Measurements from ENCODE around the gene SH3RF3.
A peak's percentile ranks its signal among the peaks of the same experiment; 100 is the strongest.

Gene SH3RF3

DNA sequence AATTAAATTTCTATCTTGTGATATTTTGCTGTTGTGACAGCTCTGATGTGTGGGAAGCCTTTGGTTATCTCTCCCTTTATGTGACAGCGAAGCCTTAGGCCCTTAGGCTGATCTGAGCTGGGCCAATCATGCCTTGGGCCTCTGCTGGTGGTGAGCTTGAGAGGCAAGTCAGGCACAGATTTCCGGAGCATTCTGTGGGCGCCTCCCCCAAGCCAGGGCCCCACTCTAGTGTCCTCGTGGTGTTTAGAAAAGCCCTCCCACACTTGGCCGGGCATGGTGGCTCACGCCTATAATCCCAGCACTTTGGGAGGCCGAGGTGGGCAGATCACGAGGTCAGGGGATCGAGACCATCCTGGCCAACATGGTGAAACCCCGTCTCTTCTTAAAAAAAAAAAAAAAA is 239.8 kb downstream of the SH3RF3 start:
- DNase-seq = no peak

DNA sequence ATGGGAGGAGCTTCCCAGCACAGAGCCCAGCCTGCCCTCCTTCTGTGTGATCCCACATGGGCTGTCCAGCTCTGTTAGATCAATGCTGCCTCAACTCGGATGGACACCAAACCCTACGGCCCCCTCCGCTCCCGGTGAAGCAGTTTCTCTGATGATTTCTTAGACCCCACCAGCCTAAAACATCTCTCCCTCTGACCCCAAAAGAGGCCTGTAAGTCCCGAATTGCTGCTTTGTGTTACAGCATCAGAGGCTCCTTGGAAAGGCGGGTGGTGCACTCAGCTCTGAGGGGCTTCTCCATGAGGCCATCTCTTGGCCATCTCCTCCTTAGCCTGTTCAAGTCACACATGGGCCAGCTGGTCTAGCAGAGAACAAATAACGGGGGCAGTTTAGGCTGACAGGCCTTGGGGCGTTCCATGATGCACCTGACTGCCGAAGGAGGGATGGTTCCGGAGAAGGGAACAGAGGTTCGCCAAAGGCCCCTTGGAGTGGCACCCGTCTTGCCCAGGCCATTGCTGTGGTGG is 240.7 kb downstream of the SH3RF3 start:
- no peak for DNase-seq

DNA sequence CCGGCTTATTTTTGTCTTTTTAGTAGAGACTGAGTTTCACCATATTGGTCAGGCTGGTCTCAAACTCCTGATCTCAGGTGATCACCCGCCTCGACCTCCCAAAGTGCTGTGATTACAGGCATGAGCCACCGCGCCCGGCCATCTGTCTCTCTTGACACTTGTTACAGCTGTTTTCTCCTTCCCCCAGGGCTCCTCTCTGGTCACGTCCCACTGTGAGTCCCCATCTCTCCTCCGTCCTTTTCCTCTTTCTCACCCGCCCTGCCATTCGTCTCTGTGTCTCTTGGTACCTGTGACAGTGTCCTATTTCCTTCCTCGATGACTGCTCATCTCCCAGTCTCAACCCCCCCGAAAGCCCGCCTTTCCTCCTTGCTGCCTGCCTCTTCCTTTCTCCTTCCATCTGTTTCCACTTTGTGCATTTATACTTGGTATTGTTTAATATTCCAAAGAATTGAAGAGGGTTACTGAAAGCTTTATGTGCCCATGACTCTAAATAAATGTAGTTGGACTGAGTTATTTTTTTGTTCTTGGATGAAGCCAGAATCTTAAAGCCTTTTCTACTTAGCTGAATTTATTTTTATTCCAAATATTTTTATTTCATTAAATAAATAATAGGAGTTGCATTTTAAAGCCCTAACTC is 241.5 kb downstream of the SH3RF3 start:
- no peak for DNase-seq

DNA sequence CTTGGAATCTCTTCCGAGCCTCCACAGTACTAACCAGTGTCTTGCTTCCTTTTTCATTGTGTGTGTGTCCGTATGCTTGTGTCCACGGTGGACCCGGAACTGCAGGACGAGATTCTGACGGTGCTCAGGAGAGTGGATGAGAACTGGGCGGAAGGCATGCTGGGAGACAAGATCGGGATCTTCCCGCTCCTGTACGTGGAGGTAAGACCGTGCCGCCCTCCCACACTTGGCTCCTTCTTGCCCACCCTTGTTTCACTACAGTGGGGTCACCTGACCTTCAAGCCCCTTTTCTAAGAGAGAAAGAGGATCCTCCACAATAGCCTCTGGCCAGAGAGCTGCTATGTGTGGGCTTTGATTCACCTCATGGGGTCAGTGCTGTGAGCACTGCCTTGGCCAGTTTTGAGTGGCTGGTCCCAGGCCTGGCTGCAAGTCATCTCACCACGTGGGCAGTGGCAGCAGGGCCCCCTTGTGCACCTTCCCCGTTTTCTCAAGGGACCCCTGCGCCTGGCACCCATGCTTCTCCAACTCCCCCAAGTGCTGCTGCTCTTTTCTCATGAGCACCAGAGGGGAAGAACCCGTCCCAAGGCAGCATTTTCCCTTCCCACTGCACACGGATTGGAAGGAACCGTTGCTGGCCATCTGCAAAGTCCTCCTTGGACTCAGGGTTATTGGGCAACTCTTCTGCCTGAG is 242.6 kb downstream of the SH3RF3 start:
- DNase-seq = no peak

DNA sequence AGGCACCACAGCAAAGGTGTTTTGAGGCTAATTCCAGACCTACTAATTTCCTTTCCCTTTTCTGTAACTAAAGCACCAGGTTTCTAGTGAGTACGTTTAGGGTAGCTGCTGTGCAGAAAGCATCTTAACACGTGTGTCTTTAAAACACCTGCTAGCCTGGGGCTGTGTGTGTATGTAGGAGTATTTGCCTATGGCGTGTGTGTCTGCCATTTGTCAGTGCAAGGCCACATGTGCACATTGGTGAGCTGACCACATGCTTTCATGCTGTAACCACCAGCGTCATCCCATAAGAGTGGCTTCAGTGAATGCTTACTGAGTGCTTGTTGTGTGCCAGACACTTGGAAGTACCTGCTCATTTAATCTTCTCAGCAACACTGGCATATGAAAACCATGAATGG is 243.2 kb downstream of the SH3RF3 start:
- DNase-seq = peak; percentile 18

DNA sequence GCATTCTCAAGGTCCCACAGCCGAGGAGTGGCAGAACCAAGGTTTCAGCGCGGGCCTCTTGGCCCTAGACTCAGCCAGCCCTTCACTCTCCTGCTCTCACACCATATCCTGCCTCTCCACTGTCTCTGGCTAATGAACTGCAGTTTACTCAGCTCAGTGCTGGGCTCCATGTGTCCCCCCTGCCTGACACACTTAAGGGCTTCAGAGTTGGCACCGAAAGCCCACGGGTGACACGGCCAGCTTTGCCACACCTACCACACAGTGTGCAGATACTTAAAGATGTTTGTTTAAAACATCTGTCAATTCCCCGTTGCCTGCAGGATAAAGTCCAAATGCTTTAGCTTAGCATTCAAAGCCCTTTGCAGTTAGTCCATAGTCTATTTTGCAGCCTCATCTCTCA is 243.6 kb downstream of the SH3RF3 start:
- DNase-seq = no peak

DNA sequence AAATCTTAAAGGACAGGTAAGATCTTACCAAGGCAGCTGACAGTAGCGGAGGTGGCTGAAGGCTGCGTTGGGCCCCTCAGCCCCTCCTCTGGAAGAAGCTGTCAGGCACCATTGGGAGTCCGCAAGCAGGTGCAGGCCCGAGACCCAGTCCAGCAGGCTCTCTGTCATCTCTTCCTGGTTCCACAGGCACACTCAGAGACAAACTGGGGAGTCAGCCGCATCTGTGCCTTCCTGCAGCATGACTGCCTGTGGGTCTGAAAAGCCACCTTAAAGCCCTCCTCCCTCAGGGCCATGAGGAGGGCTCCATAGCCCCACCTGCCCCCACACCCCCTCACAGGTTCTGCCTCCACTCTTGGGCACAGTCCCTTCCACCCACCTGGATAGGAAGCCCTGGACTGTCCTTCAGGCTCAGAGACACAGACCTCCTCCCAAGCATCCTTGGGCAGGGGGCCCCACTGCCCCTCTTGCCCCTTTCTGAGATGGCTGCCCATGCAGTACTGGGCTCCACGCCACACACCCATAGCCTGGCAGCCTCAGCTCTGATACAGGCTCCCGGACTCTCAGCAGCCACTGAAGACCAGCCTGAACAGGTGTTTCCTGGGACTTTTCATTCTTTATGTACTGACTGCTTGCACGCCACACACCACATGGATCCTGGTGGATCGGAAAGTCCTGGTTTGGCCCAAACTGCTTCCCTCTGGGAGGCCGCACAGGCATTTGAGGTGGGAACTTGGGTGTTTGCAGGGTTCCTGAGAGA is 245.0 kb downstream of the SH3RF3 start:
- DNase-seq = no peak

DNA sequence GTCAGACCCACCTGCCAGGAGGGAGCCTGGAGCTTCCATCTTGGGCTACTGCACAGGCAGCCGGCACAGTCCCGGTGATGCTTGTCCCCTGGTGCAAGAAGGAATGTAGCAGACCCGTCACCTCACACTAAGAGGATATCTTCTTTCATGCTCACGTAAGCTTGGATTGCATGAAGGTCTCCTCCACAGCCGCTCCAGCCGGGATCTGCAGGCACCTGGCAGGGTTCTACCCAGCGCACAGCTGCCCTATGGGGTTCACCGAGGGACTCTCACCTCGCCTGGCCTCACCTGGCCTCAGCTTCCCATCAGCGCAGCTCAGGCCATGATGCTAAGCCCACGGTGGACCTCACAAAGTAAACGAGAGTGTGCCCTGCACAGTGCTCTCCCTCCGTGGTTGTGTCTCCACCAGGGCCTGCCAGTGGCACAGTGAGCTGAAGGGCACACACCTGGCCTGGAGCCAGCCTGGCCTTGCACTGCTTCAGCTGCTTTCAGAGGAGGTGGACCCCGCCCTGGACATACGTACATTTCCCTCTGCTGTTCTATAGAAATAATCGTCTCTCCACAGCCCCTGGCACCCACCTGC is 245.6 kb downstream of the SH3RF3 start:
- no peak for DNase-seq

DNA sequence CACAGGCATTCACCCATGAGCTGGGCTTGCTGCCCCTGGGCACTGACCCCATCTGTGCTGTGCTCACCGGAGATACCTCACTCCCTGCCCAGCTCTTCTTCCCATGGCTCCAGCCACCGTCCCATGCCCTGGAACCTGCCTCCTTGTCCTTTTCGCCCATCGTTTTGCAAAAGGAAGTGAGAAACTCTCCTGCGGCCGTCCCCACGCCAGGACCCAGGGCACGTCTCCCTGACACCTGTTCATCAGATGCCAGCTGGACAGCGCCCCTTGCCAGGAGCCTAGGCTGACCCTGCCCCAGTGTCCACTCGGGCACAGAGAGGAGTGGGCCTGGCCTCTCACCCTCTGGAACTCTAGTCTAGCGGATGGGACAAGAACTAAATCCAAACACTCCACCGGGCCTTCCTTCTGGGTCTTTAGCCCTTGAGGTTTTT is 246.1 kb downstream of the SH3RF3 start:
- no peak for DNase-seq

DNA sequence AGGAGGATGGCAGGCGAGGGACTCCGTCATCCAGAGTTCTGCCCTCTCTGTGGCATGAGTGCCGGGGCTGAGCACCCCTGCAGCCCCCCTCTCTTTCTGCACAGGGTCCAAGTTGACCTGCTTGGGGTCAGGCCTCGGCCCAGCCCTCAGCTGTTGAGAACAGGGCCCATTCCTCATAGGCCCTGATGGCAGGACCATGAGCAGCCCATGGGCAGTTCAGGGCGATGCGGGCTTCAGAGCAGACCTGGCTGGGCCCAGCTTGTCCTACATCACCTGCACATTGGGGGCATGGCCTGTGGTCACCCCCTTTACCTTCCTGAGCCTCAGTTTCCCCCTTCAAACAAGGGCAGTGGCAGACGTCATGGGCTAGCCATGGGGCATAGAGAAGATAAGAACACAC is 246.7 kb downstream of the SH3RF3 start:
- no peak for DNase-seq

DNA sequence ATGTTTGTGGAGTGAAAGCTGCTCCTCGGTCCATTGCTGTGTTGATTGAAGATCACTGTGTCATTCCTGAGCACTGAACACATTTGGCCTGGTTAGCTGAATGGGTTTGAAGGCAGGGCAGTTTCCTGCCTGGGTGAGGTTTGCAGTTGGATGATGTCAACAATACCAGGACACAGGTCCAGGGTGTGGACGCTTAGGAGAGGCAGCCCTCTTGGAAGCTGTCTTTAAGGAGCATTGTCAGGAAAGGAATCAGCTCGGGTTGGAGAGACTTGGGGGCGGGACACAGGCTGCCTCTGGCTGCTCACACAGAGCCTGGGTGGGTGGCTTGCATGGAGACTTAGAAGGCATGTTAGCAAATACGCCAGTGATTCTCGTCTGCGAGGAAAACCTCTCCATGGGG is 247.1 kb downstream of the SH3RF3 start:
- DNase-seq = no peak

DNA sequence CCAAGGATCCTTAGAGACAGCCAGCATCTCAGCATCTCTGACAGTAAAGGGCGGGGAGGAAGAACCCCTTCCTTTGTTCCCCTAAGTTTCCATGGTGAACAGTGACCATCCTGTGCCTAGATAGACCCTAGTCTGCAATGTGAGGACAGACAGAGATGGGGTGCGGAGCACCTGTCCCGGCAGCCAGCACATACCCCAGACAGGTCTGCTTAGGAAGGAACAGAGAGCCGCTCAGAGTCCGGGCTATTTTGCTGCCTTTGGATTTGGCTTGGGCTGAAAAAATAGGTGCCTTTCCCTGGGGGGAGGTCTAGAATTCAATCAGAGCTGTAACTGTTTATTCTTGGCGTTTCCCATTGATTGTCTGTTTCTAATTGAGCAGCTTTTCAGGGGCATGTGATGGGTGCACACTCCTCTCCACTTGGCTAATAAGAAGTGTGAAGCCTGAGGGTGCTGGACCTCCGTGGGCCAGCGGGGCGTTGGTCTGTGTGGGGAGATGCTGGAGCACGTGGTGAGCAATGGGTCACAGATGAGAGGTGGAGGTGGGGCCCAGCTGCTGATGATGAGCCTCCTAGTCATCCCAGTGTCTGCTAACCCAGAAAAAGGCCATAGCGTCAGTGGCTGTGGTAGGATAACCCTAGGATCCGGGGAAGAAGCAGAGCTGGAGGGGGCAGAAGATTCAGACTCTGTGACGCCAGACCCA is 247.9 kb downstream of the SH3RF3 start:
- DNase-seq = no peak

DNA sequence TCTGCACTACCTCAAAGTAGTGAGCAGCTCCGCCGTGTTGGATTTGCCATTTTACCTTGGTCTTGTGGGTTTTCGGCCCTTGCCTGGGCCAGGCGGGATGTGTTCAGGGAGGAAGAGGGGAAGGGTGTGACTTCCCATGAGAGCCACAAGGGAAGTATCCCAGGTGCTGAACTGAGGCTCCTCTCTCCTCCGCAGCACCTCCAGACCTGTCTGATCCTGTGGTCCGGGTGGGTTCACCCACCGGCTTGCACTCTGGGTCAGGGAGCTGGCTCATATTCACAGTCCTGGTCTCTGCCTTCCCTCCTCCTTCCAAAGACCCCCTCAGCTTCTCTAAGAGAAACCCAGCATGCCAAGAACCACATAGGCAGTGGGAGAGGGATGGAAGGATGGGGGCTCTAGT is 249.0 kb downstream of the SH3RF3 start:
- no peak for DNase-seq

DNA sequence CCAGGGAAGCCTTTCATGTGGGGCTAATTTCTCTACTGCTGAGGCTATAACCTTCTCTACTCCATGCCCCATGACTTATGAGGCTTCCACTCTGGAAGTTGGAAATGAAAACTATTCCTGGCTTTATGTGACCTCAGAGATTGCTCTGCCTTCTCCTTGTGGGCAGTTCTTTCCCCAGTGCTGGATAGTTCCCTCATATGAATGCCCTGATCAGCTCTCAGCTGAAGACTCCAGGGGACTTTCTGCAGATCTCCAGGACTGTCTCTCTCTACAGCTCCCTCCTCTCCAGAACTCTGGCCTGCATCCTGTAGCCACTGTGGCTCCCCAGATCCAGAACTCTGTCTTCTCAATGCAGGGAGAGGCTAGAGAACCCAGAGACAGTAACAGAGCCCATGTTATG is 249.7 kb downstream of the SH3RF3 start:
- no peak for DNase-seq

DNA sequence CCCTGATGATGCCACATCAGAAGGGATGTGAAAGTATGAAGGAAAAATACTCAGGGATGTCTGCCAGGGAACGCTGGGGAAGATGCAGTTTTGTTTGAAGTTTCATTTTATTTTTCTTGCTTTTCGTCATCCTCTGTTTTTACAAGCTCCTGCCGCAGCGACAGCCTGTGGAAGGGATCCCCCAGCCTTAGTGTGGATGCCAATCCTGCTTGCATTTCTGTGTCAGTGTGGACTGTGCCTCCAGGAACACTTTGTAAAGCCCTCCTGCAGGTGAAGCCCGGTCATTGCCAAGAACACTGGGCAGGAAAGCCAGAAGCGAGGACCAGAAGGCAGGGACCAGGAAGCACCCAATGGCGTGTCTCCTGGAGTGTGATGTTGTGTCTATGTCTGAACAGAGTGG is 250.5 kb downstream of the SH3RF3 start:
- DNase-seq = no peak

DNA sequence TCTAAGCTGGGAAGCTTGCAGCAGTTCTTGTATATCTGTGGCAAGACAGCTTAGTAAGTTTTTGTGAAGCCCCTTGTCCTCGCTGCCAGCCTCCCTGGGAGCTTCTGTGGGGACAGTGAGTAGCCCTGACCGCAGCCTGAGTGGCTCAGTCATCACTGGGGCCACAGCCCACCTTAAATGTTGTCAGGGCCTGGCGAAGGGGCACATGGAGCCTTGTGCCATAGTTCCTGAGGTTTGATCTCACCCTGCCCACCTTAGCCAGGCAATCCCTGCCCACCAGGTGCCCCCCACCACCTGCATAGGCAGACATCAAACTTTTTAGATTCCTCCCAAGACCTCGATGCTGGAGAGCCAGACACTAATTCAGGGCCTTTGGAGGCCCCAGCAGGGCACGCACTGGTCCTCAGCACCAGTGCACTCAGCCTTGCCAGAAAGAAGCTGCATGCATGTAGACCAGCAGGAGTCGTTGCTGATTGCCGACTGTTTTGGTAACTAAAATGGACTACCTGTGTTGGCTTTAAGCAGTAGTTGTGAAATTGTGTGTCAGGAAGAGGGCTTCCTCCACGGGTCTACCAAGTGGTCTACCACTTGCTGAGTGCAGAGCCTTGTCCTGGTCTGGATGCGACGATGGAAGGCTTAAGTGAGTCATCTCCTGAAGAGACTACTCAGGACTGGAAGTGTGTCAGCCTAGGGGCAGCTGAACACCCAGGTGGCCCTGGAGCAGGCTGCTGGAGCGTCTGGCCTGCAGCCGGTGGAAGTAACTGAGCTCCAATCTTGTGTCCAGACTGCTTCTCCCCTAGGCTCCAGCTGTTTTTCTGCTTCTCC is 251.7 kb downstream of the SH3RF3 start:
- DNase-seq = no peak

DNA sequence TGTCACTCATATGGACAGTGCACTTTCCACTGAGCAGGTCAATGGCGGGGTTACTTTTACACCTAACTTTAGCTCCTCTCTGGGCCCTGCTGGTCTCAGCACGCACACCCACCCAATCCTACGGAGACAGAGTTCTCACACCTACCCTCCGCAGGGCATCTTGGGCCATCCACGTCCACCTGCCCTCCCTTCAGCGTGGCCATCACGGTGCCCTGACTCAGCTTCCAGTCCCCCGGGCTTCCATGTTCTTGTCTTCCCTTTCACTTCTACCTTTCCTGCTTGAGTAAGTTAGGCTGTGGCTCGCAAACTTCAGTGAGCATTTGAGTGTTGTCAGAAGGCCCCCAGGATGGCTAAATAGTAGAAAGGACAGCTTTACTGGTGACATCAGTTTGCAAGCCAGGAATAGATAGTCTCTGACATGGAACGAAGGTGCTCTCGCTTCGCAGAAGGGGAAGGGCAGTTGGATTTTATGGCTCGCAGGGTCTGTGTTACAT is 252.4 kb downstream of the SH3RF3 start:
- DNase-seq = no peak

DNA sequence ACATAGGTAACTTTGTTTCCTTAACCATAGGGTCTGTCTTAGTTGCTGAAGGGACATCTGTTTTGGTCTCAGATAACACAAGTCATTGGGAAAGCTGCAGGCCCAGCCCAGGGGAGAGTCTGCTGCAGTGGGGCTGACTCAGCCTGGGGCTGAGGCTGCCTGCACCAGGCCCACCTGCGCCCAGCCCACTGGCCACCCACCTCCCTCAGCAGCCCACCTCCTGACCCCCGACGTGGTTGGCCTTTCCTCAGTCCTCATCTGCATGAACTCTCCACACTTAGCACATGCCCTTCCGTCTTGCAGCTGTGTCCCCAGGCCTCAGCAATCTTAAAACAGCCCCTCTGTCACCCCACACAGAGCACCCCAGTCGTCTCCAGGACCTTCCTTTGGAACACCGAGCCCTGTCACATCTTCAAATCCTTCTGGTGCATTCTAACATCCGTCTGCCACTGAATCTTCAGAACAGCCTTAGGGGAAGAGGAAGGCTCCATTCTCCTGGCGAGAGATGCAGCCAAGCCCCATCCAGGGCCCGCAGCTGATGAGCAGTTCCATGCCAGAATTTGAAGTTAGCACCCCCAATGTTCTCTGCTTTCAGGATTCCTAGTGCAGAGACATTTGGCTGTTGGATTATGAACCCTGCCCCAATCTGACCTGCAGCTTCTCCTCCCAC is 253.4 kb downstream of the SH3RF3 start:
- no peak for DNase-seq

DNA sequence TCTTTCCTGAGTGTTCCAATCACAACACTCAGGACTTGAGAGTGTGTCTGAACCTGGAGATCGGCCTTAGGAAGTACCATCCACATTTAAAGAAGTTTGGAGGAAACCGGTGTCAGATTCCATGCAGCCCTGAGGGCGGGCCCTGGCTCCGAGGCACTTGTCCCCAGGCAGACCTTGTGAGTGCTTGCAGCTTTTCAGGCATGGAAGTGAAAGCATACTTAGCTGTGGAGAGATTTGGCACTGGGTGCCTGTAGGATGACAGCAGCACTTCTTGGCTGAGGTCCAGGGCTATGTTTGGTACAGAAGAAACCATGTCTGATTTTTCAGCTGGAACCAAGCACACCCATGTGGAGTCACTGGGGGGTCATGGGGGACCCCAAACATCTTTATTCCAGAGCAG is 253.9 kb downstream of the SH3RF3 start:
- DNase-seq = peak; percentile 39

DNA sequence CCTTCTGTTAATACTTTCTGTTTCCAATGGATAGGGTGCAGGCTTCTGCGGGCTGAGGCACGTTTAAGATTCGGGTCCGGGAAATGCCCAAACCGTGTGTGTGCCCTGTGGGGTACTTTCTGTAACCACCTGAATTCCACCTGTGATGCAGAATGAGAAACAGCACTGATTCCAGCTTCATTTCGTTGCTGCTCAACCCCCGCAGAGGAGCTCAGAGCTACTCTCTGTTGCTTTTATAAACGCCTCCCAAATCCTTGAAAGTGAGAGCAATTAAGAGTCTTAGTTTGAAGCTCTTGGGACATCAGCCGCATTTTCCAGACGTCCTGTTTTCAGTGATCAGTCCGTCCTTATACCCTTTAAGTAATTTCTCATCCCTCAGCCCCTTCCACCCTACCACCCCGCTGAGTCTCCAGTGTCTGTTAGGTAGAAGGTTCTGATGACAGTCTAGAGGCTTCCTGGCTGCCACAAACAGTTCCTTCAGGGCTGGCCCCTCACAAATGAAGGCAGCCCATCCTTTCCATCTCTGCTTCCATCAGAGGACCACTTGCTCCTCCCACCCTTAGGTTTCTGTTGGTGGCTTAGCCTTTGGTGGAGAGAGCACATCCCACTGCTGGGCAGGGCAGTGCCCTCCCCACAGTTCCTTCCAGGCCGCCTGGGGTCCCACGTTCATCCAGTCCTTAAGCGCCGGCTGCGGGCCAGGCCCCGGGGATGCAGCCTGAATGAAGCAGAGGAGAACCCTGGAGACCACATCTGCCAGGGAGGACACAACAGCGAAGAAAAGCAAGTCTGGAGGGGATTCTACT is 254.7 kb downstream of the SH3RF3 start:
- no peak for DNase-seq

Data from NCI-H69 (cell line).